ENCODE data around the gene SMAD6.

The SMAD6 gene

GRCh38 chr15:66721954-66722353 lies 19.9 kb downstream of the SMAD6 start:
- no peak for DNase-seq

- no peak for DNase-seq
These were observed 20.9 kb downstream of the SMAD6 start for GRCh38 chr15:66722757-66723540.

GRCh38 chr15:66723826-66724731 lies 22.0 kb downstream of the SMAD6 start:
- DNase-seq = no peak

- DNase-seq = no peak
These were observed 22.9 kb downstream of the SMAD6 start for GRCh38 chr15:66724732-66725463.

GRCh38 chr15:66725464-66725785 lies 23.4 kb downstream of the SMAD6 start:
- no peak for DNase-seq

- DNase-seq = no peak
These were observed 24.4 kb downstream of the SMAD6 start for GRCh38 chr15:66726386-66726785.

- DNase-seq = no peak
These were observed 27.4 kb downstream of the SMAD6 start for GRCh38 chr15:66729331-66729951.

GRCh38 chr15:66730168-66731021 lies 28.4 kb downstream of the SMAD6 start:
- DNase-seq = no peak

GRCh38 chr15:66733976-66734375 lies 31.9 kb downstream of the SMAD6 start:
- no peak for DNase-seq

- no peak for DNase-seq
These were observed 33.2 kb downstream of the SMAD6 start for GRCh38 chr15:66734961-66735908.

- DNase-seq = no peak
These were observed 33.9 kb downstream of the SMAD6 start for GRCh38 chr15:66735909-66736305.

- no peak for DNase-seq
These were observed 35.4 kb downstream of the SMAD6 start for GRCh38 chr15:66737243-66738010.

GRCh38 chr15:66738116-66738515 lies 36.1 kb downstream of the SMAD6 start:
- DNase-seq = no peak

GRCh38 chr15:66738595-66738994 lies 36.6 kb downstream of the SMAD6 start:
- DNase-seq = no peak

- DNase-seq = no peak
These were observed 37.3 kb downstream of the SMAD6 start for GRCh38 chr15:66739287-66739686.

- no peak for DNase-seq
These were observed 38.8 kb downstream of the SMAD6 start for GRCh38 chr15:66740802-66741201.

GRCh38 chr15:66741646-66742045 lies 39.6 kb downstream of the SMAD6 start:
- DNase-seq = no peak

GRCh38 chr15:66742286-66742685 lies 40.2 kb downstream of the SMAD6 start:
- DNase-seq = no peak

GRCh38 chr15:66743204-66743603 lies 41.2 kb downstream of the SMAD6 start:
- DNase-seq = no peak
